CD1c-positive myeloid dendritic cell (primary cell): ENCODE measurements around the gene UROS.
A peak's percentile ranks its signal among the peaks of the same experiment; 100 is the strongest.

Experiments
- DNase-seq: peaks from one replicate; pipeline ENCODE4 v3.0.0-alpha.2; 2016; ENCODE audit errors: extremely low spot score

UROS gene

GRCh38 chr10:125836746-125837145 lies 13.7 kb upstream of the UROS start:
- no peak for DNase-seq

- DNase-seq, result no peak
These were observed 5.3 kb upstream of the UROS start for GRCh38 chr10:125828311-125828710.

- DNase-seq, result peak; percentile 7
These were observed 4.1 kb upstream of the UROS start for GRCh38 chr10:125827133-125827532.

GRCh38 chr10:125824736-125825135 lies 1.7 kb upstream of the UROS start:
- no peak for DNase-seq

- no peak for DNase-seq
These were observed 699 bp upstream of the UROS start for GRCh38 chr10:125823663-125824251.

- DNase-seq, result no peak
These were observed 2.4 kb downstream of the UROS start for GRCh38 chr10:125820701-125821100.

GRCh38 chr10:125817337-125817946 lies 5.6 kb downstream of the UROS start:
- DNase-seq, result no peak

GRCh38 chr10:125816548-125816947 lies 6.5 kb downstream of the UROS start:
- no peak for DNase-seq

GRCh38 chr10:125815764-125816163 lies 7.3 kb downstream of the UROS start:
- DNase-seq, result no peak

GRCh38 chr10:125812128-125812750 lies 10.8 kb downstream of the UROS start:
- no peak for DNase-seq

- no peak for DNase-seq
These were observed 11.8 kb downstream of the UROS start for GRCh38 chr10:125811251-125811650.

GRCh38 chr10:125808047-125808446 lies 15.0 kb downstream of the UROS start:
- no peak for DNase-seq

- DNase-seq, result no peak
These were observed 20.3 kb downstream of the UROS start for GRCh38 chr10:125802739-125803138.

GRCh38 chr10:125802131-125802530 lies 20.9 kb downstream of the UROS start:
- DNase-seq, result no peak

- no peak for DNase-seq
These were observed 21.5 kb downstream of the UROS start for GRCh38 chr10:125801574-125801973.

GRCh38 chr10:125799451-125800182 lies 23.4 kb downstream of the UROS start:
- no peak for DNase-seq

GRCh38 chr10:125797994-125798662 lies 24.9 kb downstream of the UROS start:
- DNase-seq, result no peak

- no peak for DNase-seq
These were observed 25.6 kb downstream of the UROS start for GRCh38 chr10:125797424-125797823.

- no peak for DNase-seq
These were observed 27.3 kb downstream of the UROS start for GRCh38 chr10:125795637-125796190.

GRCh38 chr10:125795128-125795527 lies 27.9 kb downstream of the UROS start:
- no peak for DNase-seq

GRCh38 chr10:125792342-125793300 lies 30.4 kb downstream of the UROS start:
- DNase-seq, result no peak
